Upper lobe of left lung (tissue), 4 donors: Measurements from ENCODE around the gene GTPBP2.

ENCODE experiments used
- EP300 ChIP-seq, 4 donors: sonication (generic); formaldehyde crosslinking; IDR thresholded peaks; one replicate each; pipeline ENCODE4 v1.5.1; 2017; ENCODE audit warnings: antibody characterized with exemption in 4 of 4, control low read depth in 2 of 4
- TF ChIP-seq, protein P1 (sequence below), 6 experiments: fragments of 450-650 bp in 4 of 6; fragments of 200-600 bp in 2 of 6; sonication (generic) in 2 of 6; IDR thresholded peaks; one replicate each; pipeline ENCODE4 v1.5.1; 2016 to 2019; ENCODE audit warnings: antibody characterized with exemption in 6 of 6

DNA sequence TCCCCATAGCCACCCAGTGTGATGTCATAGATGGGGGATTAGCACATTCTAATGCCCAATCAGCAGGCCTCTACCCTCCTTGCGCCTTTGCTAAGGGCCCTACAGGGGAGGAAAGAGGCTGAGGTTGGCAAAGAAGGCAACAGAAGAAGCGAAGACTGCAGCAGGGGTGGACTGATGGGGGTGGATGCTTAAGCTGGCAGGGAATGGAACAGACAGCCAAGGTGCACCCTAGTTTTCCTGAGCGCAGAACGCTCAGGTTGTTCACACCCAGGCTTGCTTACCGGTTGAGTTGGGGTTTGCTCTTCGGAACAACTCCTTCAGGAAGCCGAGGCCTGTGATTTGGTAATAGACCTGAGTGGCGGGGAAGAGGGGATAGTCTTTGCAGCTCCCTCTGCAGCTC lies 45.9 kb upstream of the GTPBP2 start:
- no peak for TF ChIP-seq EP300 (IDR thresholded peaks at IDR 0.05)
- TF ChIP-seq, protein P1, sequence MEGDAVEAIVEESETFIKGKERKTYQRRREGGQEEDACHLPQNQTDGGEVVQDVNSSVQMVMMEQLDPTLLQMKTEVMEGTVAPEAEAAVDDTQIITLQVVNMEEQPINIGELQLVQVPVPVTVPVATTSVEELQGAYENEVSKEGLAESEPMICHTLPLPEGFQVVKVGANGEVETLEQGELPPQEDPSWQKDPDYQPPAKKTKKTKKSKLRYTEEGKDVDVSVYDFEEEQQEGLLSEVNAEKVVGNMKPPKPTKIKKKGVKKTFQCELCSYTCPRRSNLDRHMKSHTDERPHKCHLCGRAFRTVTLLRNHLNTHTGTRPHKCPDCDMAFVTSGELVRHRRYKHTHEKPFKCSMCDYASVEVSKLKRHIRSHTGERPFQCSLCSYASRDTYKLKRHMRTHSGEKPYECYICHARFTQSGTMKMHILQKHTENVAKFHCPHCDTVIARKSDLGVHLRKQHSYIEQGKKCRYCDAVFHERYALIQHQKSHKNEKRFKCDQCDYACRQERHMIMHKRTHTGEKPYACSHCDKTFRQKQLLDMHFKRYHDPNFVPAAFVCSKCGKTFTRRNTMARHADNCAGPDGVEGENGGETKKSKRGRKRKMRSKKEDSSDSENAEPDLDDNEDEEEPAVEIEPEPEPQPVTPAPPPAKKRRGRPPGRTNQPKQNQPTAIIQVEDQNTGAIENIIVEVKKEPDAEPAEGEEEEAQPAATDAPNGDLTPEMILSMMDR (IDR thresholded peaks at IDR 0.05), result no peak
